Measurements from ENCODE around the gene SPON1. TPM values are rescaled to one million over a fixed set of nuclear protein-coding genes. Genes with fewer than 3 reads are reported as not detected.

The SPON1 gene
- total and polyA plus RNA-seq, 10 of the 15 experiments (the other 5 are each of a cell fraction or from before 2014, with no cell fraction given): 0.13 to 1.1 (median 0.18) TPM; not detected in 5

DNA sequence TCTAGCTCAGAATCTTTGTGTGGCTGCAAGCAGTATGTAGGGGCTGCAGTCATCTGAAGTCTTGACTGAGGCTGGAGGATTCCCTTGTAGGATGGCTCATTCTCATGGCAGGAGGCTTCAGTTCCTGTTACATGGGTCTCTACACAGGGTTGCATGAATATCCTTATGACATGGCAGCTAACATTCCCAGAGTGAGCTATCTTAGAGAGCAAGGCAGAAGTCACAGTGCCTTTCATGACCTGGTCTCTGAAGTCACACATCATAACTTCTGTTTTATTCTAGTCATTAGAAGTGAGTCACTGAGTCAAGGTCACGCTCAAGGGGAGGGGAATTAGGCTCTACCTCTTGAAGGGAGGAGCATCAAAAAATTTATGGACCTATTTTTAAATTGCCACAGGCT lies 10.3 kb upstream of the SPON1 start:
- POLR2A ChIA-PET: no interaction called here
- no peaks in the 10 kb centered on the region for H4K20me1 ChIP-seq (ENCODE audit: control insufficient read depth, insufficient read depth)
- no peak overlapping the region for H3K9ac ChIP-seq (ENCODE audit: control insufficient read depth, insufficient read depth, low read length)
- H3K27ac ChIP-seq (ENCODE audit: control insufficient read depth, insufficient read depth): no peak overlapping the region
- H3K9me3 ChIP-seq (replicated peaks; ENCODE audit: control insufficient read depth, insufficient read depth, low read length): no peaks in the 10 kb centered on the region
- H3K4me3 ChIP-seq: no peak overlapping the region
- H3K27me3 ChIP-seq (replicated peaks in 1 of 2; ENCODE audit: control insufficient read depth in 2 of 2, insufficient read depth in 2 of 2, low read length in 1 of 2): no peaks in the 10 kb centered on the region
- 0% methylated on average over 1 of the region's 1 CpG for WGBS (ENCODE audit: insufficient coverage, insufficient replicate concordance, low lambda C conversion rate, missing lambda C conversion rate)
- H3K36me3 ChIP-seq (ENCODE audit: control insufficient read depth in 2 of 2, insufficient read depth in 2 of 2, low read length in 1 of 2): no peaks in the 10 kb centered on the region
- no peaks in the 10 kb centered on the region for H3K4me1 ChIP-seq (ENCODE audit: control insufficient read depth, insufficient read depth, low read length)
- intact Hi-C loops (cut with micrococcal nuclease; ENCODE audit: unreplicated experiment) (no loop called here), in situ Hi-C loops (cut with MboI) (loop anchor here (25.0 kb wide), 1 partner anchor 460 kb away; no protein-coding TSS in a partner anchor)
- H3K4me2 ChIP-seq (ENCODE audit: control insufficient read depth, insufficient read depth): no peak overlapping the region
- H3K79me2 ChIP-seq (ENCODE audit: control insufficient read depth, insufficient read depth, low read length): no peaks in the 10 kb centered on the region
- CTCF ChIA-PET: interaction anchor here (1.0 to 1.7 kb wide), 5 partner anchors 73 to 300 kb away, joined by 3 to 9 read pairs (median 4); no protein-coding TSS in a partner anchor
- FAIRE-seq: no peak
- no peak overlapping the region for H2AFZ ChIP-seq (ENCODE audit: control insufficient read depth, low read depth, low read length)
- SMC1A ChIA-PET (ENCODE audit: uncharacterized antibody, unreplicated experiment): interaction anchor here (0.9 to 1.3 kb wide), 3 partner anchors 190 to 354 kb away, joined by 3 to 4 read pairs (median 3); no protein-coding TSS in a partner anchor
- DNase-seq (ENCODE audit: low read depth, low spot score): no peak
- RAD21 ChIA-PET (ENCODE audit: unreplicated experiment): no interaction called here
- BruUV-seq (replicated peaks): no TSS peak
- ATAC-seq: no peak
- TF ChIP-seq HDGF (IDR thresholded peaks at IDR 0.05) (no peak), RB1 (IDR thresholded peaks at IDR 0.05; ENCODE audit: borderline replicate concordance) (no peak), BACH1 (IDR thresholded peaks at IDR 0.05; ENCODE audit: borderline replicate concordance) (no peak), NFYA (IDR thresholded peaks at IDR 0.05; ENCODE audit: borderline replicate concordance, low read depth, low read length) (no peak), CTCF (IDR thresholded peaks at IDR 0.05 in 2 of 3, conservative IDR thresholded peaks at IDR 0.05 in 1 of 3; ENCODE audit: control insufficient read depth in 2 of 3, extremely low read depth in 1 of 3, insufficient read depth in 1 of 3, low read depth in 3 of 3, low read length in 3 of 3) (no peak), CEBPB (IDR thresholded peaks at IDR 0.05; ENCODE audit: borderline replicate concordance in 1 of 2, low read depth in 2 of 2, low read length in 2 of 2) (no peak), CREB1 (IDR thresholded peaks at IDR 0.05; ENCODE audit: low read depth) (no peak), BHLHE40 (IDR thresholded peaks at IDR 0.05; ENCODE audit: borderline replicate concordance in 1 of 2, low read depth in 2 of 2, low read length in 1 of 2) (no peak), MAX (IDR thresholded peaks at IDR 0.05; ENCODE audit: low read depth, low read length) (no peak), MYC (IDR thresholded peaks at IDR 0.05; ENCODE audit: insufficient read depth, insufficient read length, insufficient replicate concordance, low read length, severe bottlenecking) (no peak), KAT2A (conservative IDR thresholded peaks at IDR 0.05; ENCODE audit: control insufficient read depth, low read depth, low read length) (no peak)
- TF ChIP-seq, protein P1, sequence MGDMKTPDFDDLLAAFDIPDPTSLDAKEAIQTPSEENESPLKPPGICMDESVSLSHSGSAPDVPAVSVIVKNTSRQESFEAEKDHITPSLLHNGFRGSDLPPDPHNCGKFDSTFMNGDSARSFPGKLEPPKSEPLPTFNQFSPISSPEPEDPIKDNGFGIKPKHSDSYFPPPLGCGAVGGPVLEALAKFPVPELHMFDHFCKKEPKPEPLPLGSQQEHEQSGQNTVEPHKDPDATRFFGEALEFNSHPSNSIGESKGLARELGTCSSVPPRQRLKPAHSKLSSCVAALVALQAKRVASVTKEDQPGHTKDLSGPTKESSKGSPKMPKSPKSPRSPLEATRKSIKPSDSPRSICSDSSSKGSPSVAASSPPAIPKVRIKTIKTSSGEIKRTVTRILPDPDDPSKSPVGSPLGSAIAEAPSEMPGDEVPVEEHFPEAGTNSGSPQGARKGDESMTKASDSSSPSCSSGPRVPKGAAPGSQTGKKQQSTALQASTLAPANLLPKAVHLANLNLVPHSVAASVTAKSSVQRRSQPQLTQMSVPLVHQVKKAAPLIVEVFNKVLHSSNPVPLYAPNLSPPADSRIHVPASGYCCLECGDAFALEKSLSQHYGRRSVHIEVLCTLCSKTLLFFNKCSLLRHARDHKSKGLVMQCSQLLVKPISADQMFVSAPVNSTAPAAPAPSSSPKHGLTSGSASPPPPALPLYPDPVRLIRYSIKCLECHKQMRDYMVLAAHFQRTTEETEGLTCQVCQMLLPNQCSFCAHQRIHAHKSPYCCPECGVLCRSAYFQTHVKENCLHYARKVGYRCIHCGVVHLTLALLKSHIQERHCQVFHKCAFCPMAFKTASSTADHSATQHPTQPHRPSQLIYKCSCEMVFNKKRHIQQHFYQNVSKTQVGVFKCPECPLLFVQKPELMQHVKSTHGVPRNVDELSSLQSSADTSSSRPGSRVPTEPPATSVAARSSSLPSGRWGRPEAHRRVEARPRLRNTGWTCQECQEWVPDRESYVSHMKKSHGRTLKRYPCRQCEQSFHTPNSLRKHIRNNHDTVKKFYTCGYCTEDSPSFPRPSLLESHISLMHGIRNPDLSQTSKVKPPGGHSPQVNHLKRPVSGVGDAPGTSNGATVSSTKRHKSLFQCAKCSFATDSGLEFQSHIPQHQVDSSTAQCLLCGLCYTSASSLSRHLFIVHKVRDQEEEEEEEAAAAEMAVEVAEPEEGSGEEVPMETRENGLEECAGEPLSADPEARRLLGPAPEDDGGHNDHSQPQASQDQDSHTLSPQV (IDR thresholded peaks at IDR 0.05): no peak
